Spinal cord (tissue), 10 donors: Measurements from ENCODE around the gene TGM1. TPM values are rescaled to one million over a fixed set of nuclear protein-coding genes. Genes with fewer than 3 reads are reported as not detected.

ENCODE experiments used
- DNase-seq, 6 donors: peaks; one replicate each; pipeline versions ENCODE4 v3.0.0 to v3.0.0-alpha.2; 2013 to 2015; ENCODE audit warnings: low spot score in 6 of 6, low read depth in 4 of 6
- H3K27ac ChIP-seq: one replicate; pipeline ENCODE4 v1.5.1; 2013; ENCODE audit warnings: low read depth, low read length, control low read depth
- H3K27me3 ChIP-seq: one replicate; pipeline ENCODE4 v1.6.1; 2013; ENCODE audit warnings: low read length; ENCODE audit not compliant: control insufficient read depth, insufficient read depth
- H3K36me3 ChIP-seq: one replicate; pipeline ENCODE4 v1.6.1; 2013; ENCODE audit warnings: low read length; ENCODE audit not compliant: control insufficient read depth, insufficient read depth
- H3K4me1 ChIP-seq: one replicate; pipeline ENCODE4 v1.6.1; 2013; ENCODE audit warnings: low read length; ENCODE audit not compliant: control insufficient read depth, insufficient read depth
- H3K4me3 ChIP-seq: one replicate; pipeline ENCODE4 v1.5.1; 2013; ENCODE audit warnings: low read depth, low read length, control low read depth
- H3K9me3 ChIP-seq: one replicate; pipeline ENCODE4 v1.6.1; 2013; ENCODE audit warnings: low read length; ENCODE audit not compliant: control insufficient read depth, insufficient read depth
- WGBS: methylation state at CpG from one replicate; pipeline ENCODE4 v1.1.5; 2013; ENCODE audit warnings: missing lambda C conversion rate; ENCODE audit not compliant: insufficient coverage; 5-methylcytosine and 5-hydroxymethylcytosine counted together
- polyA plus RNA-seq, 2 donors: library from polyadenylated mRNA; unstranded; fragments of 120-200 nt; gene quantifications; one replicate each; pipeline ENCODE4 v1.2.1, GENCODE V29; 2013; ENCODE audit not compliant: insufficient read length in 2 of 2
- total RNA-seq, 2 donors: library from RNA; depleted of rRNA in 1 of 2; stranded (reverse); fragments of 120-200 nt in 1 of 2; fragments of >200 nt in 1 of 2; gene quantifications; one replicate each; pipeline versions ENCODE4 v1.2.3 to v1.2.4, GENCODE V29; 2013 to 2014
- donor health status: healthy.

Gene TGM1
- total and polyA plus RNA-seq, 4 donors = 0.99 to 6.2 (median 5.5) TPM

DNA sequence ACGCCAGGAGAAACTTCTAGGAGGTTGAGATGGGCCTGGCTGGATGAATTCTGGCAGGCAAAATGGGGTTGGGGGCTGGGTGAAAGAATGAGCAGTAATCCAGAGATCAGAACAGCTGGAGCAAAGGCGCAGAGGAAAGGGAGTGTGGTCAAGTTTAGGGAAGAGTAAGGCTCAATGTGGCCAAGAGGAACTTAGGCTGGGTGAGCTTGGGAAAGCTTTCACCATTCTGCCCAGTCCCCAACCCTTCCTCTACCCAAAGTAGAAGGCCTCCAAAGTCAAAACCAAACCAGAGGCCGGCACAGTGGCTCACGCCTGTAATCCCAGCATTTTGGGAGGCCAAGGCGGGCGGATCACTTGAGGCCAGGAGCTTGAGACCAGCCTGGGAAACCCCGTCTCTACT lies 18.7 kb upstream of the TGM1 start:
- H3K27ac ChIP-seq = no peak overlapping the region
- no peaks in the 10 kb centered on the region for H3K36me3 ChIP-seq
- WGBS = 98% methylated on average over 3 of the region's 7 CpGs
- H3K4me1 ChIP-seq = no peaks in the 10 kb centered on the region
- DNase-seq = no peak
- H3K9me3 ChIP-seq = no peaks in the 10 kb centered on the region
- H3K27me3 ChIP-seq = no peaks in the 10 kb centered on the region
- no peak overlapping the region for H3K4me3 ChIP-seq

GRCh38 chr14:24280797-24281460 lies 18.0 kb upstream of the TGM1 start:
- H3K36me3 ChIP-seq = no peaks in the 10 kb centered on the region
- no peak for DNase-seq
- H3K27ac ChIP-seq = no peak overlapping the region
- no peaks in the 10 kb centered on the region for H3K27me3 ChIP-seq
- no peaks in the 10 kb centered on the region for H3K9me3 ChIP-seq
- WGBS = 97% methylated on average over 6 of the region's 6 CpGs
- H3K4me1 ChIP-seq = no peaks in the 10 kb centered on the region
- no peak overlapping the region for H3K4me3 ChIP-seq

GRCh38 chr14:24279301-24280186 lies 16.6 kb upstream of the TGM1 start:
- WGBS = 72% methylated on average over 8 of the region's 11 CpGs
- H3K4me3 ChIP-seq = no peak overlapping the region

DNA sequence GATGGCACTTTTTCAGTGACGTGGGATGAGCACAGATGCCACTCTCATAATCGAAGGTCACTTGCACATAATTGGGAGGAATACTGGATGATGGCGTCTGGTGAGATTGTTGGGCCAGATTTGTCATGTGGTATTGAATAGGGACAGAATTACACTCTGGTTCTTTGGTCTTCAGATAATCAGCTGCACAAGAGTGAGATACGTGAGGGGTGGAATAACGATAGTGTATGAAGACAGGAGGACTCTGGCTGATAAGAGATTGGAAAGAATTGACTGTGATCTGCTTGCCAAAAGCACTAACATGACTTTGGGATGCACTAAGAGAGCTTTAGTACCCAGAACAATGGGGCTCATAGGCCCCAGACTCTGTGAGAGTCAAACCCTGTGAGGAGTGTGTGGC lies 15.4 kb upstream of the TGM1 start:
- H3K27ac ChIP-seq = no peak overlapping the region
- no peaks in the 10 kb centered on the region for H3K9me3 ChIP-seq
- DNase-seq = no peak
- WGBS = 95% methylated on average over 5 of the region's 5 CpGs
- H3K36me3 ChIP-seq = no peaks in the 10 kb centered on the region
- H3K4me3 ChIP-seq = no peak overlapping the region
- no peaks in the 10 kb centered on the region for H3K4me1 ChIP-seq
- H3K27me3 ChIP-seq = no peaks in the 10 kb centered on the region

More at GRCh38 chr14:24279301-24280186, 16.6 kb upstream of the TGM1 start:
- no peaks in the 10 kb centered on the region for H3K9me3 ChIP-seq
- H3K27ac ChIP-seq = no peak overlapping the region
- H3K4me1 ChIP-seq = no peaks in the 10 kb centered on the region
- H3K36me3 ChIP-seq = no peaks in the 10 kb centered on the region
- DNase-seq = no peak
- H3K27me3 ChIP-seq = no peaks in the 10 kb centered on the region

DNA sequence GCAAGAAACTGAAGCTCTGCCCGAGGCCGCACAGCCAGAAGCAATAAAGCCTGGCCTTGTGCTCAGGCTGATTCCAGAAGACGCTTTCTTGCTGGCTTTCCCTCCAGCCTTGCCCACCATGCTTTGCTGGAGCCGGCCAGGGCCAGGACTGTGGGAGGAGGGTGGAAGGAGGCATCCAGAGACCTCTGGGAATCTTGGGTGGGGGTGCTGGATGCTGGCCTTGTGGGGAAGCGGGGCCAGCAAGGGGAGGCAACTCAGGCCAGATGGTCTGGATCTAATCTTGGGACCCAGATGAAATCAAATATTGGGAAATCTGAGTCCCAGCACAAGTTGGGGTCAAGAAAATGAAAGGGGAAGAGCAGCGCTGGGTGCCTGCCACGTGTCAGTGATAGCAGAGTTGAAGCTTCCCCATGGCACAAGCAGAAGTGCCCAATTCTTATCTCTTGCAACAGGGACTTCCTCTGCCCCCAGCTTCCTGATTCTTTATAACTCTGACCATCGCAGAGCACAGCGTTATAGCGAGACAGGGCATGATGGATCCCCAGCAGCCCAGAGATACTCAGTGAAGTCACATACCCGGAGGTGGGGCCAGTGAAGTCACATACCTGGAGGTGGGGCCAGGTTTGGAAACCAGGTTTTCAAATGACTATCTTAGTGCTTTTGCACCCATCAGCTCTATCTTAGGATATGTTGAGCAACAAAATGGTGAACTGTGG lies 14.8 kb upstream of the TGM1 start:
- Histone ChIP-seq H3K4me3 (no peak overlapping the region), H3K27ac (no peak overlapping the region), H3K4me1 (no peaks in the 10 kb centered on the region), H3K36me3 (no peaks in the 10 kb centered on the region), H3K27me3 (no peaks in the 10 kb centered on the region), H3K9me3 (no peaks in the 10 kb centered on the region)
- no peak for DNase-seq
- WGBS = 92% methylated on average over 11 of the region's 11 CpGs

DNA sequence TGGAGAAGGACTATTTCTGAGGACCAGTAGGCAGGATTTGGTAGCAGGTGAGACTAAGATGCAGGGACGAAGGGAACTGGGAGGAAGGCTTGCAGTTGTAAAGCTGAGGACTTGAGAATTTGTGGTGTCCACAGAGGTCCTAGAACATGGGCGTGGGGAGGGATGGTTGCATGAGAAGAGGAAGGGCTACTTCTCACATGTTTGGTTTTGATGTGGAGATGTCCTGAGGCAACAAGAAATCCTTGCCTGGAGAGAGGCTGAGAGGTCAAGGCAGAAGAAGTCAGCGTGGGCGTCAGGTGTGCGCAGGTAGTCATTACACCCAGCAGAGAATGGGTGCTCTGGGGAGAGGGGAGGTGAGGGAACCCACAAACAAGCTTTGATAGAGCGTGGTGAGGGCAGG lies 14.1 kb upstream of the TGM1 start:
- WGBS = 97% methylated on average over 6 of the region's 6 CpGs
- Histone ChIP-seq H3K4me3 (no peak overlapping the region), H3K9me3 (no peaks in the 10 kb centered on the region), H3K36me3 (no peaks in the 10 kb centered on the region), H3K4me1 (no peaks in the 10 kb centered on the region), H3K27ac (no peak overlapping the region), H3K27me3 (no peaks in the 10 kb centered on the region)
- DNase-seq = no peak

DNA sequence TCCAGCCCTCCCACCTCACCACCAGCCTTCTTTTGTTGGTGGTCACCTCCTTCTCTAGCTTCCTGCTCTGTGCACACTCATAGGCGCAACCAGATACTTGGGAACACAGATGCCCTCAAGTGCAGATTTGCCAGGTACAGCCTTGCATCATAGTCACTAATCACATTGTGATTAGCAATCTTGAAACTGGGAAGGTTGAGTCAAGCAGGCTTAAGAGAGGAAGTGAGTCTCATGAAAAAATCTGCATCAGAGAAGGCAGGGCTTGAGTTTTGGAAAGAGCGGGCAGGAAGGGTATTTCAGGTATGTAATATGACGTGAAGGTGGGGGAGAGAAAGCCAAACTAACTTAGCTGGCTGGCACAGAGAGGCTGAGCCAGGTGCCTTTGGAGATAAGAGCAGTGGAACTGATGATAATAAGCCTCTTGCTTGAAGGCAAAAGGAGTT lies 11.1 kb upstream of the TGM1 start:
- H3K36me3 ChIP-seq = peaks cover 10% of the 10 kb centered on the region
- 96% methylated on average over 3 of the region's 3 CpGs for WGBS
- no peaks in the 10 kb centered on the region for H3K9me3 ChIP-seq
- peaks cover 6% of the 10 kb centered on the region for H3K4me1 ChIP-seq
- H3K4me3 ChIP-seq = no peak overlapping the region
- no peaks in the 10 kb centered on the region for H3K27me3 ChIP-seq
- DNase-seq = no peak
- H3K27ac ChIP-seq = no peak overlapping the region

DNA sequence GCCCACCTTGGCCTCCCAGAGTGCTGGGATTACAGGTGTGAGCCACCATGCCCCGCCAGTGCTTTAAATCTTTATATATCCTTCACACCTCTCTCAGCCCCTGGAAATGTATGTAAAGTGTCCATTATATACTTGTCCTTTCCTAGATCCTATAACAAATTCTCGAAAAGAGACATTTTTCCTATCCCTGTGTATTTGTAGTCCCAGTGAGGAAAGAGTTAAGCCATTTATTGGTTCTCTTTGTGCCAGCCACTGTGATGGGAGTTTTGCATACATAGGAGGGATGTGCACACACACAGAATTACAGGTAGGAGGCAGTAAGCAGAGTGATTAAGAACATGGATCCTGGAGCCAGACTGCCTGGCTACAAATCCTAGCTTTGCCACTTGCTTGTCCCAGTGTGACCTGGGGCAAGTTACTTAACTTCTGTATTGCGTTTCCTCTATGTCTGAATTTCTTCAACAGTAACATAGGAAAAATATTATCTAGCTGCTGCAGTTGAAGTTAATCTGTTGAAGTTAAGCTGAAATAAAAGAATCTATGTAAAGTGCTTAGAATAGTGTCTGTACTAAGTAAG lies 10.5 kb upstream of the TGM1 start:
- Histone ChIP-seq H3K27ac (no peak overlapping the region), H3K9me3 (no peaks in the 10 kb centered on the region), H3K36me3 (peaks cover 16% of the 10 kb centered on the region), H3K27me3 (no peaks in the 10 kb centered on the region), H3K4me1 (peaks cover 6% of the 10 kb centered on the region), H3K4me3 (no peak overlapping the region)
- no CpG with 5 or more reads among the region's 3 CpGs for WGBS
- DNase-seq = no peak

- WGBS = 95% methylated on average over 2 of the region's 2 CpGs
- no peak overlapping the region for H3K27ac ChIP-seq
- DNase-seq = no peak
These were observed 9.5 kb upstream of the TGM1 start for GRCh38 chr14:24272467-24272866.

More at GRCh38 chr14:24272467-24272866, 9.5 kb upstream of the TGM1 start:
- no peak overlapping the region for H3K4me3 ChIP-seq
- no peaks in the 10 kb centered on the region for H3K27me3 ChIP-seq
- H3K4me1 ChIP-seq = peaks cover 6% of the 10 kb centered on the region
- H3K9me3 ChIP-seq = no peaks in the 10 kb centered on the region
- H3K36me3 ChIP-seq = peaks cover 25% of the 10 kb centered on the region
